NB4 (cell line): ENCODE measurements around the gene SLC43A2.

Experiments used
- POLR2A ChIP-seq: IDR thresholded peaks from 2 replicates; pipeline ENCODE4 v1.6.1; 2011; ENCODE audit warnings: mild to moderate bottlenecking; ENCODE audit not compliant: insufficient read length; ENCODE audit errors: extremely low read depth
- TF ChIP-seq, protein P1 (sequence below): IDR thresholded peaks from one replicate; pipeline ENCODE4 v1.5.1; 2012; ENCODE audit warnings: low read depth, low read length
- TF ChIP-seq, protein P2 (sequence below): IDR thresholded peaks from 2 replicates; pipeline ENCODE4 v1.6.1; 2011; ENCODE audit warnings: low read depth, low read length

DNA sequence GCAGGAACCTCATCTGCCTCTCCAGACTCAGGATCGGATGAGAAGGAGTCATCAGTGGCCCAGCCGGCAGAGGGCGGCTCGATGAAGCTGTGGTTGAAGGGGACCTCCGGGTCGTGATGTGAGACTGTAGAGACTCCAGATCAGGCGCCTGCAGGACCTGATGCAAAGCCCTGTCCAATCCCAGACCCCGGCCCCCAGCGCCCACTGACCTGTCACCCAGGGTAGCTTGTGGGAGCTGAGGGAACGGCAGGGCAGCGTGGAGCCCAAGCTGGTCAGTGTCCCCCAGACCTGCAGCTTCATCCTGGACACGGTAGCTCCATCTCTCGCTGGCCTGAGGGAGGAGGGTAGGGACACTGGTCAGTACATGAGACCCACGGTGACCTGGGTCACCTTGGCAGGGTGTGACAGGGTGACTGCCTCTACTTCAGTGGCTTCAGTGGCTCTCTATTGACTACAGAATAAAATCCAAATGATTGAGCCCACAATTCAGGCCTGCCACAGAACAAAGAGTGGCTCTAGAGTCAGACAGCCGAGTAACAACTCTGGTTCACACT lies 8.2 kb upstream of the SLC43A2 start:
- TF ChIP-seq, protein P1, sequence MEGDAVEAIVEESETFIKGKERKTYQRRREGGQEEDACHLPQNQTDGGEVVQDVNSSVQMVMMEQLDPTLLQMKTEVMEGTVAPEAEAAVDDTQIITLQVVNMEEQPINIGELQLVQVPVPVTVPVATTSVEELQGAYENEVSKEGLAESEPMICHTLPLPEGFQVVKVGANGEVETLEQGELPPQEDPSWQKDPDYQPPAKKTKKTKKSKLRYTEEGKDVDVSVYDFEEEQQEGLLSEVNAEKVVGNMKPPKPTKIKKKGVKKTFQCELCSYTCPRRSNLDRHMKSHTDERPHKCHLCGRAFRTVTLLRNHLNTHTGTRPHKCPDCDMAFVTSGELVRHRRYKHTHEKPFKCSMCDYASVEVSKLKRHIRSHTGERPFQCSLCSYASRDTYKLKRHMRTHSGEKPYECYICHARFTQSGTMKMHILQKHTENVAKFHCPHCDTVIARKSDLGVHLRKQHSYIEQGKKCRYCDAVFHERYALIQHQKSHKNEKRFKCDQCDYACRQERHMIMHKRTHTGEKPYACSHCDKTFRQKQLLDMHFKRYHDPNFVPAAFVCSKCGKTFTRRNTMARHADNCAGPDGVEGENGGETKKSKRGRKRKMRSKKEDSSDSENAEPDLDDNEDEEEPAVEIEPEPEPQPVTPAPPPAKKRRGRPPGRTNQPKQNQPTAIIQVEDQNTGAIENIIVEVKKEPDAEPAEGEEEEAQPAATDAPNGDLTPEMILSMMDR, result no peak
- TF ChIP-seq, protein P2, sequence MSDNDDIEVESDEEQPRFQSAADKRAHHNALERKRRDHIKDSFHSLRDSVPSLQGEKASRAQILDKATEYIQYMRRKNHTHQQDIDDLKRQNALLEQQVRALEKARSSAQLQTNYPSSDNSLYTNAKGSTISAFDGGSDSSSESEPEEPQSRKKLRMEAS, result no peak
- TF ChIP-seq POLR2A, result no peak
